Mesothelial cell of epicardium (in vitro differentiated cells): Measurements from ENCODE around the gene TRIM71. TPM values are rescaled to one million over a fixed set of nuclear protein-coding genes. Genes with fewer than 3 reads are reported as not detected.

Experiments used
- DNase-seq, 2 experiments: peaks; one replicate each; pipeline ENCODE4 v3.0.0; 2021; ENCODE audit warnings: low spot score in 2 of 2; ENCODE audit not compliant: unreplicated experiment in 2 of 2
- H3K27ac Mint-ChIP-seq: 2 replicates; pipeline ENCODE4 v1.8.0; 2021; ENCODE audit warnings: mixed read lengths
- H3K27me3 Mint-ChIP-seq: 2 replicates; pipeline ENCODE4 v1.8.0; 2021; ENCODE audit warnings: low read depth, mixed read lengths
- H3K36me3 Mint-ChIP-seq: 2 replicates; pipeline ENCODE4 v1.8.0; 2021; ENCODE audit warnings: mixed read lengths
- H3K4me1 Mint-ChIP-seq: 2 replicates; pipeline ENCODE4 v1.8.0; 2021; ENCODE audit warnings: mixed read lengths
- H3K4me3 Mint-ChIP-seq: 2 replicates; pipeline ENCODE4 v1.8.0; 2021; ENCODE audit warnings: mild to moderate bottlenecking, moderate library complexity, mixed read lengths
- H3K9me3 Mint-ChIP-seq: 2 replicates; pipeline ENCODE4 v1.8.0; 2021; ENCODE audit warnings: mixed read lengths
- CTCF ChIP-seq: fragments of 200-600 bp; sonication (generic); IDR thresholded peaks from one replicate; pipeline ENCODE4 v1.5.0; 2021; ENCODE audit warnings: antibody characterized with exemption; ENCODE audit not compliant: unreplicated experiment
- total RNA-seq: library from RNA; stranded (reverse); gene quantifications from 3 replicates; pipeline ENCODE4 v1.2.1, GENCODE V29; 2021

The TRIM71 gene
- total RNA-seq, 1 donor from 2014 or later = 2.7 TPM

- no peak for DNase-seq
- no peak overlapping the region for H3K4me3 Mint-ChIP-seq
These were observed 4.6 kb upstream of the TRIM71 start for GRCh38 chr3:32813180-32813579.

GRCh38 chr3:32814361-32814760 is 3.4 kb upstream of the TRIM71 start:
- Mint-ChIP-seq H3K36me3 (no peaks in the 10 kb centered on the region), H3K4me3 (no peak overlapping the region), H3K9me3 (peaks cover 3% of the 10 kb centered on the region), H3K4me1 (peaks cover 23% of the 10 kb centered on the region), H3K27ac (peak overlapping the region; percentile 2), H3K27me3 (peaks cover 19% of the 10 kb centered on the region)
- no peak for TF ChIP-seq CTCF
- DNase-seq = no peak

More at GRCh38 chr3:32813180-32813579, 4.6 kb upstream of the TRIM71 start:
- H3K36me3 Mint-ChIP-seq = no peaks in the 10 kb centered on the region
- H3K4me1 Mint-ChIP-seq = peaks cover 17% of the 10 kb centered on the region
- peaks cover 3% of the 10 kb centered on the region for H3K9me3 Mint-ChIP-seq
- no peak for TF ChIP-seq CTCF
- H3K27ac Mint-ChIP-seq = no peak overlapping the region
- peaks cover 10% of the 10 kb centered on the region for H3K27me3 Mint-ChIP-seq

GRCh38 chr3:32815841-32816438 is 1.9 kb upstream of the TRIM71 start:
- Mint-ChIP-seq H3K36me3 (no peaks in the 10 kb centered on the region), H3K4me3 (peak overlapping the region; percentile 81), H3K27ac (no peak overlapping the region), H3K4me1 (peaks cover 34% of the 10 kb centered on the region), H3K9me3 (peaks cover 3% of the 10 kb centered on the region), H3K27me3 (peaks cover 34% of the 10 kb centered on the region)
- TF ChIP-seq CTCF = no peak
- DNase-seq = no peak

GRCh38 chr3:32816439-32817256 is 1.1 kb upstream of the TRIM71 start:
- Mint-ChIP-seq H3K4me1 (peaks cover 40% of the 10 kb centered on the region), H3K27ac (peak overlapping the region; percentile 36), H3K27me3 (peaks cover 39% of the 10 kb centered on the region), H3K36me3 (no peaks in the 10 kb centered on the region), H3K4me3 (peak overlapping the region; percentile 81), H3K9me3 (peaks cover 1% of the 10 kb centered on the region)
- TF ChIP-seq CTCF = no peak
- DNase-seq = peak; percentile 29 to 68

GRCh38 chr3:32817257-32817557 is 590 bp upstream of the TRIM71 start:
- peak overlapping the region; percentile 76 for H3K4me3 Mint-ChIP-seq
- peaks cover 43% of the 10 kb centered on the region for H3K27me3 Mint-ChIP-seq
- H3K4me1 Mint-ChIP-seq = peaks cover 44% of the 10 kb centered on the region
- no peak overlapping the region for H3K27ac Mint-ChIP-seq
- H3K36me3 Mint-ChIP-seq = no peaks in the 10 kb centered on the region
- TF ChIP-seq CTCF = no peak
- DNase-seq = peak; percentile 37 to 52
- H3K9me3 Mint-ChIP-seq = no peaks in the 10 kb centered on the region
